Heart right ventricle (tissue), 16 donors: Measurements from ENCODE around the gene NAXD. TPM values are rescaled to one million over a fixed set of nuclear protein-coding genes. Genes with fewer than 3 reads are reported as not detected.
"Not testable (repeated sequence)": the region's sequence is repeated elsewhere in the genome, so short reads cannot be mapped to it uniquely, and the experiment has no call there.

Experiments used
- ATAC-seq, 8 donors: fragments of 200-7000 bp; cut with Tn5 transposase; one replicate each; pipeline ENCODE4 v1.9.1; 2020; ENCODE audit warnings: mild to moderate bottlenecking in 8 of 8, moderate library complexity in 8 of 8, moderate number of reproducible peaks in 1 of 8
- DNase-seq, 2 donors: peaks; one replicate each; pipeline ENCODE4 v3.0.0-alpha.2; 2020
- H3K27ac ChIP-seq, 10 donors: fragments of 200-600 bp; sonication (generic) in 2 of 10; one replicate each; pipeline versions ENCODE4 v1.5.0 to v1.8.0; 2020 to 2022; ENCODE audit warnings: mild to moderate bottlenecking in 3 of 10
- H3K27me3 ChIP-seq, 7 donors: fragments of 200-600 bp; one replicate each; pipeline ENCODE4 v1.8.0; 2021 to 2022; ENCODE audit warnings: mild to moderate bottlenecking in 2 of 7
- H3K36me3 ChIP-seq, 9 donors: fragments of 200-600 bp; sonication (generic) in 1 of 9; one replicate each; pipeline versions ENCODE4 v1.5.0 to v1.8.0; 2020 to 2022; ENCODE audit warnings: mild to moderate bottlenecking in 2 of 9
- H3K4me1 ChIP-seq, 9 donors: fragments of 200-600 bp; sonication (generic) in 1 of 9; one replicate each; pipeline versions ENCODE4 v1.5.0 to v1.8.0; 2020 to 2022; ENCODE audit warnings: mild to moderate bottlenecking in 4 of 9
- H3K4me3 ChIP-seq, 10 donors: fragments of 200-600 bp; sonication (generic) in 2 of 10; one replicate each; pipeline versions ENCODE4 v1.5.0 to v1.8.0; 2020 to 2022; ENCODE audit warnings: mild to moderate bottlenecking in 7 of 10, moderate library complexity in 2 of 10
- H3K9me3 ChIP-seq, 11 donors: fragments of 200-600 bp in 10 of 11; sonication (generic) in 2 of 11; one replicate each; pipeline versions ENCODE4 v1.5.0 to v1.8.0; 2013 to 2022; ENCODE audit warnings: mild to moderate bottlenecking in 2 of 11, control low read depth in 1 of 11, moderate library complexity in 1 of 11
- CTCF ChIP-seq, 9 donors: fragments of 200-600 bp; sonication (generic) in 2 of 9; IDR thresholded peaks; one replicate each; pipeline versions ENCODE4 v1.5.0 to v1.8.0; 2021 to 2022; ENCODE audit warnings: antibody characterized with exemption in 9 of 9, mild to moderate bottlenecking in 5 of 9, moderate library complexity in 1 of 9
- WGBS, 2 donors: extraction: QIAGEN DNeasy Blood & Tissue Kit; methylation state at CpG; one replicate each; pipeline ENCODE4 v1.1.7; 2013; ENCODE audit warnings: inconsistent platforms in 1 of 2; 5-methylcytosine and 5-hydroxymethylcytosine counted together
- intact Hi-C, 10 donors: fragments of 100-400 bp; cut with DNase I; formaldehyde crosslinking; loops; one replicate each; pipeline versions ENCODE4 v1.11.1 to v1.14.2; 2022
- polyA plus RNA-seq, 2 donors: library from polyadenylated mRNA; stranded (reverse); fragments of 200-250 nt; gene quantifications; one replicate each; pipeline ENCODE4 v1.2.3, GENCODE V29; 2013
- total RNA-seq, 10 donors: library from RNA; stranded (reverse); fragmentation: NEBNext Ultra II Directional in 3 of 10; extraction: Animal tissue kit (Norgen Biotek cat#: 25700) in 3 of 10; gene quantifications; one replicate each; pipeline versions ENCODE4 v1.2.1 to v1.2.4, GENCODE V29; 2021 to 2023
- donor health status: Arrhythmogenic right ventricular cardiomyopathy.
- donor health status: ischemic (EF 13 %, LVEDD 7.1; RV severe dilation, severe dysfunction).
- donor health status: healthy with polysubstance abuse.
- donor health status: DM: no; HTN: yes; CAD: no.
- donor health status: DM: no; HTN: no; CAD: no.
- donor health status: ischemic (EF 25% LVEDD 6.9; RV normal size, moderate dysfunction).
- donor health status: ischemic (EF 25% LVEDD 5.7; RV mildly dilated, moderate dysfunction).
- donor health status: healthy.
- donor health status: DM: yes; HTN: yes; CAD: no.
- donor health status: Ischemic cardiomyopathy.
- donor health status: ischemic (EF 35%, LVEDD 5.7; RV mildly dilated, moderate dysfunction).
- donor health status: nonischemic (EF 11% LVEDD 7.7; RV severe dilation, severe dysfunction).
- donor health status: DM: yes; HTN: yes; CAD: no.
- donor health status: PGD.
- donor health status: ischemic (EF 29% LVEDD 5.4; RV normal size, mild dysfunction).
- donor health status: nonischemic (EF 23%, LVEDD 6.1; RV moderate dilation, normal function).

NAXD gene
- total and polyA plus RNA-seq, 12 donors, result 22.1 to 43.4 (median 27.8) TPM

GRCh38 chr13:110597041-110597689, 18.2 kb upstream of the NAXD start:
- H3K27me3 ChIP-seq, result no peaks in the 10 kb centered on the region
- no peak overlapping the region for H3K27ac ChIP-seq
- H3K4me1 ChIP-seq, result no peaks in the 10 kb centered on the region
- no peaks in the 10 kb centered on the region for H3K9me3 ChIP-seq
- no peak for ATAC-seq
- 68% methylated on average over 16 of the region's 16 CpGs for WGBS, 2 donors
- no peak for TF ChIP-seq CTCF (IDR thresholded peaks at IDR 0.05)
- intact Hi-C loops, result loop anchor here in 4 of 10 donors (5.0 to 10.0 kb wide), 5 partner anchors 88 to 458 kb away; no protein-coding TSS in a partner anchor
- H3K4me3 ChIP-seq, result no peak overlapping the region
- DNase-seq, result no peak
- no peaks in the 10 kb centered on the region for H3K36me3 ChIP-seq

GRCh38 chr13:110600261-110600819, 15.0 kb upstream of the NAXD start:
- H3K9me3 ChIP-seq, result no peaks in the 10 kb centered on the region
- intact Hi-C loops, result no loop called here
- ATAC-seq, result no peak
- WGBS, 2 donors, result 80 to 86% methylated on average over 10 of the region's 10 CpGs
- no peaks in the 10 kb centered on the region for H3K27me3 ChIP-seq
- no peak for TF ChIP-seq CTCF (IDR thresholded peaks at IDR 0.05)
- no peak overlapping the region for H3K27ac ChIP-seq
- no peak overlapping the region for H3K4me3 ChIP-seq
- H3K36me3 ChIP-seq, result no peaks in the 10 kb centered on the region
- H3K4me1 ChIP-seq, result no peaks in the 10 kb centered on the region
- no peak for DNase-seq

- DNase-seq (no peak), ATAC-seq (no peak)
- Histone ChIP-seq H3K27ac (no peak overlapping the region), H3K9me3 (no peaks in the 10 kb centered on the region), H3K4me3 (no peak overlapping the region), H3K4me1 (no peaks in the 10 kb centered on the region), H3K27me3 (no peaks in the 10 kb centered on the region), H3K36me3 (no peaks in the 10 kb centered on the region)
- intact Hi-C loops, result no loop called here
- WGBS, 2 donors, result 89% methylated on average over 4 of the region's 4 CpGs
- no peak for TF ChIP-seq CTCF (IDR thresholded peaks at IDR 0.05)
Observed at GRCh38 chr13:110600980-110601379, 14.4 kb upstream of the NAXD start.

- intact Hi-C loops, result no loop called here
- TF ChIP-seq CTCF (IDR thresholded peaks at IDR 0.05), result no peak
- peaks cover 0 to under 1% (median 0%) of the 10 kb centered on the region in 7 donors for H3K27me3 ChIP-seq
- no peaks in the 10 kb centered on the region for H3K4me1 ChIP-seq
- ATAC-seq (no peak), DNase-seq (no peak)
- H3K4me3 ChIP-seq, result no peak overlapping the region
- H3K9me3 ChIP-seq, result no peaks in the 10 kb centered on the region
- 94 to 95% methylated on average over 6 of the region's 6 CpGs for WGBS, 2 donors
- H3K36me3 ChIP-seq, result no peaks in the 10 kb centered on the region
- no peak overlapping the region for H3K27ac ChIP-seq
Observed at GRCh38 chr13:110605132-110605531, 10.2 kb upstream of the NAXD start.

GRCh38 chr13:110606281-110606680, 9.1 kb upstream of the NAXD start:
- intact Hi-C loops, H3K27ac ChIP-seq, H3K4me3 ChIP-seq, ATAC-seq, H3K36me3 ChIP-seq, DNase-seq, H3K9me3 ChIP-seq, H3K4me1 ChIP-seq, H3K27me3 ChIP-seq: not testable (repeated sequence)
- WGBS, 2 donors, result 89 to 92% methylated on average over 11 to 29 of the region's 33 CpGs
